IPS DF 4.7 (cell line): ENCODE results near the gene CNTRL.
A peak's percentile ranks its signal among the peaks of the same experiment; 100 is the strongest.
"Not testable (repeated sequence)": the region's sequence is repeated elsewhere in the genome, so short reads cannot be mapped to it uniquely, and the experiment has no call there.

ENCODE experiments used
- DNase-seq: peaks from one replicate; pipeline ENCODE4 v3.0.0-alpha.2; 2013; ENCODE audit warnings: low spot score; ENCODE audit errors: extremely low read depth

The CNTRL gene

DNA sequence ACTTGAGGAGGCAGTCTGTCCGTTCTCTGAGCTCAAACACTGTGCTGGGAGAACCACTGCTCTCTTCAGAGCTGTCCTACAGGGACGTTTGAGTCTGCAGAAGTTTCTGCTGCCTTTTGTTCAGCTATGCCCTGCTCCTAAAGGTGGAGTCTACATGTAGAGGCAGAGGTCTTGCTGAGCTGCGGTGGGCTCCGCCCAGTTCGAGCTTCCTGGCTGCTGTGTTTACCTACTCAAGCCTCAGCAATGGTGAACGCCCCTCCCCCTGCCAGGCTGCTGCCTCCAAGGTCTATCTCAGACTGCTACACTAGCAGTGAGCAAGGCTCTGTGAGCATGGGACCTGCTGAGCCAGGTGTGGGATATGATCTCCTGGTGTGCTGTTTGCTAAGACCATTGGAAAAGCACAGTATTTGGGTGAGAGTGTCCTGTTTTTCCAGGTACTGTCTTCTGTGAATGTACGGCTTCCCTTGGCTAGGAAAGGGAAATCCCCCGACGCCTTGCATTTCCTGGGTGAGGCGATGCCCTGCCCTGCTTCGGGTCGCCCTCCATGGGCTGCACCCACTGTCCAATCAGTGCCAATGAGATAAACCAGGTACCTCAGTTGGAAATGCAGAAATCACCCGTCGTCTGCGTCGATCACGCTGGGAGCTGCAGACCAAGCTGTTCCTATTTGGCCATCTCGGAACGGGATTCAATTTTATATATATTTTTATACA, 58.5 kb downstream of the CNTRL start:
- DNase-seq = peak; percentile 25

DNA sequence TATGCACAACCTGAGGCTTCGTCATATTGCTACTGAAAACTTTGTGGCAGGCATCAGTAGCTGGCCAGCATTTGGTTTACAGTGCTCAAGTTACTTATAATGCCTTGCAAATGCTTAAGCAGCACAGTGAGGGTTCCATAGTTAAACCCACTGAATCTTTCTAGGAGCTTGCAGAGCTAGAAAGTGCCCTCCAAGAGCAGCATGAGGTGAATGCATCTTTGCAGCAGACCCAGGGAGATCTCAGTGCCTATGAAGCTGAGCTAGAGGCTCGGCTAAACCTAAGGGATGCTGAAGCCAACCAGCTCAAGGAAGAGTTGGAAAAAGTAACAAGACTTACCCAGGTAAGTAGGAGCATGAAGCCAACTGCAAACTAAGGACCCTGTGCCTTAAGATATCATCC, 60.9 kb downstream of the CNTRL start:
- no peak for DNase-seq

DNA sequence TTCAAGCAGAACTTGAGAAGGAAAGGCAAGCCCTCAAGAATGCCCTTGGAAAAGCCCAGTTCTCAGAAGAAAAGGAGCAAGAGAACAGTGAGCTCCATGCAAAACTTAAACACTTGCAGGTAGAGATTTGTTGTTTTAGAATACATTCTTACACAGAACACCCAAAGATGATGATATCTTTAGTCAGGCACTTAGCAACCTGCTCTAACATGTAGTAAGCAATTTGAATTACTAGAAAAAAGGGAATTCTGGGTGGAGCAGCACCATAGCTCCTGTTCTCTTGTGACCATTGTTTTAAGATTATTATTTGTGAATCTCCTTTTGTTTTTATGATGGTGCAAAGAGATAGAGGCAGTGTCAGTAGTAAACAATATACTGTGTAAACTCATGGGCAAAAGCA, 63.8 kb downstream of the CNTRL start:
- no peak for DNase-seq

DNA sequence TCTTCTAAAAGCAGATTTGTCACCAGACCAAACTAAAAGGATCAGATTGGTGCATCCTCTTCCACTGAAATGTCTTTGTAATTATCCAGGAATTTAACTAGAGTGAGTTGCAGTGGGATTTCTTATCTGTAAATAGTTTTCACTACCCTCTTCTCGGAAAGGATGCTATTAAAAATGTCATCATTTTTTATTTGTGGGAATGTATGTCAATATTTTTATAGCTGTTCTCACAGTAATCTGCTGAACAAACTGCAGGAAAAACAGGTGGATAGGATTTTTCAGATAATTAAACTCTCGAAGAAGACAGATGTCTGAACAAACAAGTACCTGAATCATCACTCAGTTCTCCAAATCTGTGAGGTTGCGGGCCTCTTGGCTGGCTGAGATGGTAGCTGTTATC, 64.2 kb downstream of the CNTRL start:
- DNase-seq = no peak

DNA sequence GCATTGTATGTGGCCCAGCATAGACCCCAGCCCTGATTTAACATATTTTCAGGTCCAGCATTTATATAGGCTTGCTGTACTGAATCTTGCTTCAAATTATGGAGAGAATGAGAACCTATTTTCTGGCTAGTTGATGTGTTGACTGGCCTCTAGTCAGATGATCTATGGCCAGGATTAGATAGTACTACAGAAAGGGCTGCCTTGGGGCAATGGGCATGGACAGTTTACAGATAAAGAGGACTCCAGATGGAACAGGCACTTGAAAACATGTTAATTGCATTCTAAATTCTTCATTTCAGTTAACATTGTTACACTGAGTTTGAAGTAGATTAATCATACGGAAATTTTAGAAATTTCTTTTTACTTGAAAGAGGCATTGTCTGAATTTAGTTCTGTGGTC, 65.4 kb downstream of the CNTRL start:
- DNase-seq = no peak

DNA sequence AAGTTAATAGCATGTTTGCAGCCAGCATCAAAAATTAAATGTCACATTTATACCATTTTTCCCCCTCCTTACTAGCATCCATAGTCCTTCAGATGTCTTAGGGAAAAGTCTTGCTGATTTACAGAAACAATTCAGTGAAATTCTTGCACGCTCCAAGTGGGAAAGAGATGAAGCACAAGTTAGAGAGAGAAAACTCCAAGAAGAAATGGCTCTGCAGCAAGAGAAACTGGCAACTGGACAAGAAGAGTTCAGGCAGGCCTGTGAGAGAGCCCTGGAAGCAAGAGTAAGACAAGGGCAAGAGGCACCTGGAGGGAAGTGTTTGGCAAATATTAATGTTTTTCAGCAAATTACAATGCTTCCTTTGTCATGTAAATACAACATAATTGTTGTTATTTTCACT, 66.6 kb downstream of the CNTRL start:
- DNase-seq = no peak

DNA sequence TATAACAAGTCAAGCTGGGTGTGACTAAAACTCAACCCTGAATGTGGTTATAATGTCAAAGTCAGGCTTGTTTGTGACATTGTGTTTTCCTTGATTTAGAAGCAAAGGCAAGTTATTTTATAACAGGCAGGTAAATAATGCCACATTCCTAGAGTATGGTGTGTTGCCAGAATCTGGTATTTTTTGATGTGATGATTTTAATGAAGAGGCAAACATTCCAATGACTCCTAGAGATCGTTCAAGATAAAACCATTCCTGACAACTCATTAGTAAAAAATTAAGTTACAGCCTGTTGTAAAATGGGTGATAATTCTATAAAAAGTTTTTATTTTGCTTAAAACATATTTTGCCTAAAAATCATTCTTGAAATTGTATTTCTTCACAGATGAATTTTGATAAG, 67.0 kb downstream of the CNTRL start:
- DNase-seq = no peak

DNA sequence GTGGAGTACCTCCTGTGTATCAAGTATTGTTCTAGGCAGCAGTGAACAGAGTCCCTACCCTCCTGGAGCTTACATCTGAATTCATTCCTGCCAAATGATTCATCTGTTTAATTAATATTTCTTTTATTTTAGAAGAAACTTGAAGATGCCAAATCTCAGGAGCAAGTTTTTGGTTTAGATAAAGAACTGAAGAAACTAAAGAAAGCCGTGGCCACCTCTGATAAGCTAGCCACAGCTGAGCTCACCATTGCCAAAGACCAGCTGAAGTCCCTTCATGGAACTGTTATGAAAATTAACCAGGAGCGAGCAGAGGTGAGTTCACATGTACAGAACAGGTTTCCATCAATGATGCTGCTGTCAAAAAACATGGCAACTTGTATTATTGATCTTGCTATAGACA, 69.0 kb downstream of the CNTRL start:
- no peak for DNase-seq

DNA sequence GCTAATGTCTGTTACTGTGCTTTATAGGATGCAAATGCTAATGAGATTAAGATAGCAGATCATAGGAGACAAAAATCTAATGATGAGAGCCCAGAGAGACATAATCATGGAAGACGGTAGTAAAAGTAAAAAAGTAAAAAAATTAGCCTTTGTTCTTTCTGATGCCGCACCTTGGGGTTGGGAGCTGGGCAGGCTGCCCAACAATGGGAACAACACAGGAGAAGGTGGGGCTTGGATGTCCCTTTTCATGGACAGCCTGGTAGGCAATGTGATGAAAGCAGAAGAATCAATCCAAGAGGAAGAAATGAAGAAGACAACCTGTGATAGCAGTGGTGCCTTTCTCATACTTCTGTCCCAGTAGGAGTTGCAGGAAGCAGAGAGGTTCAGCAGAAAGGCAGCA, 69.7 kb downstream of the CNTRL start:
- no peak for DNase-seq

DNA sequence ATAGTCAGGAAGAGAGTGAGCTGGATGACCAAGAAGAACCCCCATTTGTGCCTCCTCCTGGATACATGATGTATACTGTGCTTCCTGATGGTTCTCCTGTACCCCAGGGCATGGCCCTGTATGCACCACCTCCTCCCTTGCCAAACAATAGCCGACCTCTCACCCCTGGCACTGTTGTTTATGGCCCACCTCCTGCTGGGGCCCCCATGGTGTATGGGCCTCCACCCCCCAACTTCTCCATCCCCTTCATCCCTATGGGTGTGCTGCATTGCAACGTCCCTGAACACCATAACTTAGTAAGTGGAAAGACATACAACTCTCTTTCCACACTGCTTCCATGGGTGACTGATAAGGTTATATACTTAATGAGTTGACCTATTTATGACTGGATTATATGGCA, 75.4 kb downstream of the CNTRL start:
- DNase-seq = no peak

DNA sequence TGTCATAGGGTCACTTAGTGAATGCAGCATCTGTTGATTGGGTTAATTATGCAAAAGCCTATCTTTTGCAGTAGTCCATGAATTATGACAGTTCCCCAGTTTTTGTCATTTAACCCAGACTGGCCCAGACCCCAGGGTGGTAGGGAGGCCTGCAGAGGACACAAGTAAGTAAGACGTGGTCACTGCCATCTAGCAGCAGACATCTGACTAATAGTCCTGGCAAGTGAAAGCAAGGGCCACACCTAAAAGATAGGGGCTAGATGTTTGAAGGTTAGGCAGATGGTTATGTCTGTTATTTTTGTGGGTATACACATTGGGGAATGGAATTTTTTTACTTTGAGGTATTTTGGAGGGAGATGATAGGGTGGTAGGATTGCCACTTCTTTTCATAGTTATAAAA, 78.9 kb downstream of the CNTRL start:
- no peak for DNase-seq

DNA sequence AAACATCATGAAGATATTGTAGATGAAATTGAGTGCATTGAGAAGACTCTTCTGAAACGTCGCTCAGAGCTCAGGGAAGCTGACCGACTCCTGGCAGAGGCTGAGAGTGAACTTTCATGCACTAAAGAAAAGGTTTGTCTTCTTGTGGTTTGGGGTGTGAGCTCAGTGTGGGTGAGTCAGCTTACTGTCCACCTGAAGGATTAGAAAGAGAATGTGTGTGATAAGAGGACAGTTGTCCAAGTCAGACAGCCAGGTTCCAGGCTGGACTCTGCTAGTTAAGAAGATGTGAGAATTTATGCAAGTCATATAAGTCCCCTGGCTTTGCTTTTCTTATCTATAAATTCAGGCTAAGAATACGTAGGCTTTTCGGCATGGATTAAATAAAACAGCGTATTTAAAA, 80.0 kb downstream of the CNTRL start:
- no peak for DNase-seq

DNA sequence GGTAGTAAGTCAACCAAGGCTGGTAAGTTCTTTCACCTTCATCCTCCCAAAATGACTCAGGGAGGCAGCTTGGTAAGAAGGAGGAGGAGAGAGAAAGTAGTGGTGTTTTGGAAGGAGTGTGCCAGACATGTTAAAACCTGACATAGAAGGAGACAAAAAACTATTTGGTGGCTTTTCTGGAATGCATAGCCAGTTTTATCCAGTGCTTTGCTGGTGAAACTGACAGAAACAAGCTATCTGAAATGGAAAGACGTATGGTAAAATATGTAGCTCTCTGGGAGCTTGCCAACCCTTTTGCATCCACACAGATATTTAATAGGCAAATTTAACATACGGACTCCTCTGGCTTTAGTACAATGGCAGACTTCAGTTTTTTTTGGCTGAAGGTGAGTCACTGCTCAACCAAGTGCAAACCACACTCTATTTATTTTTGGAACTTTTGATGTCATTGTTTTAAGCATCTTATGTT, 81.5 kb downstream of the CNTRL start:
- DNase-seq = no peak

DNA sequence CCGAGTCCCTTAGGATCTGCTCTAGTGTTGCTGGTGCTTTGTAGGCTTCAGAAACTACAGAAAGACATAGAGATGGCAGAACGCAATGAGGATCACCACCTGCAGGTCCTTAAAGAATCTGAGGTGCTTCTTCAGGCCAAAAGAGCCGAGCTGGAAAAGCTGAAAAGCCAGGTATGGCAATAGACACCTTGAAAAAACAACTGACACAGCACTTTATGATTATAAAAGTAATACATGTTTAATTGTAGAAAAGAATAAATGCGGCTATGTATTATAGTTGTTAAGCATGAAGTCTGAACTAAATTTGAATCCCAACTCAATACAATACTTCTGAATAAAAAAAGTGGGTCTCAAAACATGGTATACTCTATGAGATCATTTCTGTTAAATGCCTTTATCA, 83.2 kb downstream of the CNTRL start:
- no peak for DNase-seq

DNA sequence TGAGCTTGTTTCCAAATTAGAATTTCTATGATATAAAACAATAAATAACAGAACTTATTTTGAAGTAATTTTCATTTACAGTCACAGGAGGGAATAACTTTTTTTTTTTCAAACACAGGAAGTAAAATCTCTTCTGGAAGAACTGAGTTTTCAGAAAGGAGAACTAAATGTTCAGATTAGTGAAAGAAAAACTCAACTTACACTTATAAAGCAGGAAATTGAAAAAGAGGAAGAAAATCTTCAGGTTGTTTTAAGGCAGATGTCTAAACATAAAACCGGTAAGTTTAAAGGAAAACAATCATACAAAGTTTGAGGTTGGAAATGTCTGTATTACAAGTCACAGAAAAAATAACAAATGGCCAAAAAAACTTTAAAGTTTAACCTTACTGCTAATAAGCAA, 85.3 kb downstream of the CNTRL start:
- no peak for DNase-seq

DNA sequence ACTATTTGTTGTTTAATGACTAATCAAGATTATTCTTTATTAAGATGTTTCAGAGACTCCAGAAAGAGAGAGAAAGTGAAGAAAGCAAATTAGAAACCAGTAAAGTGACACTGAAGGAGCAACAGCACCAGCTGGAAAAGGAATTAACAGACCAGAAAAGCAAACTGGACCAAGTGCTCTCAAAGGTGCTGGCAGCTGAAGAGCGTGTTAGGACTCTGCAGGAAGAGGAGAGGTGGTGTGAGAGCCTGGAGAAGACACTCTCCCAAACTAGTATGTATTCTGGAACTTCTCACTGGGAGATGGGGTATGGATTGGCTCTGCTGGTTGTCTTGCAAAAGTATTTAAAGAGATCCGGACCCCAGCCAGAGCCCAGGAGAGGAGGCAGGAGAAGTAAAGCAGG, 93.3 kb downstream of the CNTRL start:
- no peak for DNase-seq

DNA sequence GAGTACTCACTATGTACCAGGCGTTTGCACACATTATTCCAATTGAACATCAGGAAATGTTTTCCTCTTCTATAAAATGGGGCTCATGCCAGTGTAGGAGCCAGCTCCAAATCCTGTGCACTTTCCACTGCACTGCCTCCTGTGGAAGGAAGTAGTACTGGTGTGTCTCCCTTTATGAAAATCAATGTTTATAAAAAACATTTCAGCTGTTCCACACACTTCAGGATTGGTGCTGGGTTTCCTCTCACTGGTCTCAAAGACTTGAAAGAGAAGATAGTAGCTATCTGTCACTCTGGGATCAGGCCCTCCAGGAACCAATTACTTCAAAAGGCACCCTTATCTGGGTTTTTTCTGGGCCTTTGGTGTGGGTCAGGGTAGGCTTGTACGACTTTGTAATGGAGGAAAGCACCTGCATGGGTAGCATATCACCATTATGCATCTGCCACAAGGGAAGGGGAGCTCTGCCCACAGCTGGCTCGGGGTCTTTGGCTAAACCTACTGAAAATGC, 94.4 kb downstream of the CNTRL start:
- no peak for DNase-seq

DNA sequence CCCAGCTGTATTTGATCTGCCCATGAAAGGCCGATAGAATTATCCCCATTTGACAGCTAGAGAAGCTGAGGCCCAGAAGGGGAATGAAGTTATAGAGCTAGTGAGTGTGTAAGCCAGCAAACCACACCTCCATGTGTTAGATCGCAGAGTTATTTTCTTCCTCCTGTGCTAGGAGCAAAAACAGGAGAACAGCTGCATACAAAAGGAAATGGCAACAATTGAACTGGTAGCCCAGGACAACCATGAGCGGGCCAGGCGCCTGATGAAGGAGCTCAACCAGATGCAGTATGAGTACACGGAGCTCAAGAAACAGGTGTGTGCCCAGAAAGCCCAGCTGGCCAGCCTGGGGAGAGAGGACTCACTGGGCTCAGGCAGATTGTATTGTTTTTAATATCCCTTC, 96.5 kb downstream of the CNTRL start:
- DNase-seq = no peak

DNA sequence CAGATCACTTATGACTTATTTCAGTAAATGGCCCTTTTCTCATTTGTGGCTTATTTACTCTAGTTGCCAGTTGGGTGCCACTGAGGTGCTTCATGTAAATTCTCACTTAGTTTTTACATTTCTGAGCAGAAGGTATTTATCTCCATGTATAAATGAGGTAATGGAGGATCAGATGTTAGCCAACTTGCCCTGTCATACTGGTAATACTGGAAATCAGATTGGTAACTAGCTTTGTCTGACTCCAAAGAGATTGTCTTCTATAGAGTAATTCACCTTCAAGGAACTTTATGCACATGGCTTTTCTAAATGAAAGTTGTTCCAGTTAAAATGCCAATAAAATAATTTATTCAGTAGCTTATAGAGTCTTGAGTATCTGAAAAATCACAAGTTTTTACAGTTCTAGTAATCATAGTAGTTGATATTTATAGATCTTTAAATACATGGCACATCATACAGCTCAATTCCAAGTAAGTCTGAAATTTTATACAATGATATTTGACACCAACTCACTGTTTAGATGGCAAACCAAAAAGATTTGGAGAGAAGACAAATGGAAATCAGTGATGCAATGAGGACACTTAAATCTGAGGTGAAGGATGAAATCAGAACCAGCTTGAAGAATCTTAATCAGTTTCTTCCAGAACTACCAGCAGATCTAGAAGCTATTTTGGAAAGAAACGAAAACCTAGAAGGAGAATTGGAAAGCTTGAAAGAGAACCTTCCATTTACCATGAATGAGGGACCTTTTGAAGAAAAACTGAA, 98.2 kb downstream of the CNTRL start:
- no peak for DNase-seq

DNA sequence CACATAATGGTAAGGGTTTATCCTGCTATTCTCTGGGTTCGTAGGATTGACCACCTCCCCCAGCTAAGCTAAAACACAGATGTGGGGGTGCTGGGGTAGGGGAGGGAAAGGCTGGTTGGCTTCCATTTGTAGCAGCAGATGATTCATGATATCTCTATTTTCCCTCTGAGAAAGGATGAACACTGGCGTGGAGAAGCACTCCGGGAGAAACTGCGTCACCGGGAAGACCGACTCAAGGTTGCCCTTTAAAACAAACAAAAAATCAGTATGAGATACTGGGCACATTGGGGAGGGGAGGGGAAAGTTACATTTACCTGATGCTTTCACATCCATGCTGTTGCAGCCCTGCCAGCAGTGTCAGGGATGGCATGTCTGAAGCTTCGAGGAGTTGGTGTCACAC, 98.7 kb downstream of the CNTRL start:
- DNase-seq = no peak

DNA sequence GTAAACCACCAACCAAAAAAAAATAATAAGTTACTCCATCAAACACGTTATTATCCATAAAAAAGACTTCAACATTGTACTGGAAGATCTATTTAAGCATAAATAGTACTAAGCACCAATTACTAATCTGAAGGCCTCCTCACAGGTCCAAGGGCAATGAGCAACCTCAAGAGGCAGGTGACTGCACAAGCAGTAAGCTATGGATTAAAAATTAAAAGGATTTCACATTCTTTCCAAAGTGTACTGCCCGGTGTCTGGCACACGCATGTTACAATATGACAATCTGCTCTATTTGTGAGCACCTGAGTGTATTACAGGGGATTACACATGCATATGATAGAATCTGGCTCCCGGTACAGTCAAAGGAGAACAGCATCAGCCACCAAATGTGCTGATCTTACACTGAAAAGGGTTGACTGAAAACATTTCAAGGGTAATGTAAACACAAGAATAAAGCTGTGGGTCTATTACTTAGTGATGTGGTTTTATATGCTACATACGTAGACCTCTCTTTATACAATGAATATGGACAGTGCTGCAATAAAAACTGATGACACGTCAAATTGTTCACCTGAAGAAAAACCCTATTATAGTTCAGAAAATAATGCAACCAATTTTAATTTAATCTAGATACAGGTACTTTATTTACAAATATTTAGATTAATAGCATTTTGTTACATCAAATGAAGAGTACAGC, 104.1 kb downstream of the CNTRL start:
- DNase-seq = no peak

DNA sequence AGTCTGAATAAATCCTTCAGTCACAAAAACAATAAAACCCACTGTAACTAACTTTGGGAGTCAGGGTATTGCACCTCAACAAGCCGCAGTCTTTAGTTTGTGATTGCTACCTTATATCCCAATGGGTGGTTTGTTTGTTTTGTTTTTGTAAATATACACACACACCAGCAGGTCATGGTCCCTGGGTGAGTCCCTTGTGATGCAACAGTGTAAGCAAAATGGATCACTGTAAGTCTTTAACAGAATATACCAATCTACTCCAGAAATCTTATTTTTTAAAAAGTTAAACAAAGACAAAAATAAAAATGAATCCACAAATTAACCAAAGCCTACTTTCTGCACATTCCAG, 104.6 kb downstream of the CNTRL start:
- not testable (repeated sequence) for DNase-seq
